HFFc6 (cell line): ENCODE measurements around the gene ITGA2B. TPM values are rescaled to one million over a fixed set of nuclear protein-coding genes. Genes with fewer than 3 reads are reported as not detected.
A peak's percentile ranks its signal among the peaks of the same experiment; 100 is the strongest.

ENCODE experiments used
- DNase-seq: peaks from one replicate; pipeline ENCODE4 v3.0.0-alpha.2; 2018
- H3K27ac Mint-ChIP-seq: 2 replicates; pipeline ENCODE4 v1.8.0; 2020; ENCODE audit warnings: mild to moderate bottlenecking, mixed read lengths
- H3K27me3 Mint-ChIP-seq: 2 replicates; pipeline ENCODE4 v1.8.0; 2021; ENCODE audit warnings: mild to moderate bottlenecking, moderate library complexity, mixed read lengths; ENCODE audit not compliant: insufficient read depth
- H3K36me3 Mint-ChIP-seq: 2 replicates; pipeline ENCODE4 v1.8.0; 2021; ENCODE audit warnings: low read depth, mixed read lengths
- H3K4me1 Mint-ChIP-seq: 2 replicates; pipeline ENCODE4 v1.8.0; 2020; ENCODE audit warnings: low read depth, mixed read lengths
- H3K4me3 Mint-ChIP-seq: 2 replicates; pipeline ENCODE4 v1.8.0; 2020; ENCODE audit warnings: mild to moderate bottlenecking, moderate library complexity, mixed read lengths
- H3K9me3 Mint-ChIP-seq: 2 replicates; pipeline ENCODE4 v1.8.0; 2020; ENCODE audit warnings: mild to moderate bottlenecking, mixed read lengths
- long read RNA-seq: library from polyadenylated mRNA; unstranded; transcript quantifications from one replicate; pipeline ENCODE4 v2.0.0, GENCODE V29; 2019
- total RNA-seq, 6 experiments: library from RNA; stranded (reverse); fragmentation: NEBNext Ultra II Directional; extraction: Animal tissue kit (Norgen Biotek cat#: 25700); gene quantifications; 2 replicates in 1 of 6; 3 replicates in 5 of 6; pipeline ENCODE4 v1.2.3, GENCODE V29; 2021
- TF ChIP-seq, protein P1 (sequence below): fragments of 200-600 bp; sonication (generic); IDR thresholded peaks from 2 replicates; pipeline ENCODE4 v1.5.0; 2021; ENCODE audit warnings: antibody characterized with exemption, mild to moderate bottlenecking

Gene ITGA2B
- under 1 TPM in 2 of 6 experiments, not detected in 4; 0.18 to 0.19 TPM for total RNA-seq
- long read RNA-seq: 0 reads

DNA sequence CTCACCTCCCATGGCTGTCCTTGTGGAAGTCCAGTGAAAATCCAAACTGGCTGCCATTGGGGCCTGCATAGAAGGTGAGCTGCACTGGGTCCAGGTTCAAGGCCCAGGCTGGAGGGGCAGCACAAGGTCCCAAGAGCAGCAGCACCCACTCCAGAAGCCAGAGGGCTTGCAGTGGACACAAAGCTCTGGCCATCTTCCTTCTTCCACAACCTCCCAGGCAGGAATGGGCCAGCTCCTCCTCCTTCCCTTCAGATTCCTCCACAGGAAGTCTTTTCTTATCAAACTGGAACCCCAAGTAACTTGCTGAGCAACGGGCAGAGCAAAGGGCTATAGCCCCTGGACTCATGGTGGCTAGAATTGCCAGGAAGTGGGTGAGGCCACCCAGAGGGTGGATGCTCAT is at the start of gene ITGA2B:
Gene ITGA2B, minus strand, starts transcription at position 369 of the 400 bp plus-strand sequence. Its CDS starts 176 bp downstream, at position 193.
- Mint-ChIP-seq H3K4me1 (no peaks in the 10 kb centered on the region), H3K4me3 (no peak within 1 kb of the TSS), H3K9me3 (no peaks in the 10 kb centered on the region), H3K36me3 (no peaks in the 10 kb centered on the region), H3K27ac (no peak within 1 kb of the TSS), H3K27me3 (peaks cover 4% of the 10 kb centered on the region; the same call in 1 of the 2 replicates)
- TF ChIP-seq, protein P1, sequence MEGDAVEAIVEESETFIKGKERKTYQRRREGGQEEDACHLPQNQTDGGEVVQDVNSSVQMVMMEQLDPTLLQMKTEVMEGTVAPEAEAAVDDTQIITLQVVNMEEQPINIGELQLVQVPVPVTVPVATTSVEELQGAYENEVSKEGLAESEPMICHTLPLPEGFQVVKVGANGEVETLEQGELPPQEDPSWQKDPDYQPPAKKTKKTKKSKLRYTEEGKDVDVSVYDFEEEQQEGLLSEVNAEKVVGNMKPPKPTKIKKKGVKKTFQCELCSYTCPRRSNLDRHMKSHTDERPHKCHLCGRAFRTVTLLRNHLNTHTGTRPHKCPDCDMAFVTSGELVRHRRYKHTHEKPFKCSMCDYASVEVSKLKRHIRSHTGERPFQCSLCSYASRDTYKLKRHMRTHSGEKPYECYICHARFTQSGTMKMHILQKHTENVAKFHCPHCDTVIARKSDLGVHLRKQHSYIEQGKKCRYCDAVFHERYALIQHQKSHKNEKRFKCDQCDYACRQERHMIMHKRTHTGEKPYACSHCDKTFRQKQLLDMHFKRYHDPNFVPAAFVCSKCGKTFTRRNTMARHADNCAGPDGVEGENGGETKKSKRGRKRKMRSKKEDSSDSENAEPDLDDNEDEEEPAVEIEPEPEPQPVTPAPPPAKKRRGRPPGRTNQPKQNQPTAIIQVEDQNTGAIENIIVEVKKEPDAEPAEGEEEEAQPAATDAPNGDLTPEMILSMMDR: no peak
- no peak for DNase-seq

DNA sequence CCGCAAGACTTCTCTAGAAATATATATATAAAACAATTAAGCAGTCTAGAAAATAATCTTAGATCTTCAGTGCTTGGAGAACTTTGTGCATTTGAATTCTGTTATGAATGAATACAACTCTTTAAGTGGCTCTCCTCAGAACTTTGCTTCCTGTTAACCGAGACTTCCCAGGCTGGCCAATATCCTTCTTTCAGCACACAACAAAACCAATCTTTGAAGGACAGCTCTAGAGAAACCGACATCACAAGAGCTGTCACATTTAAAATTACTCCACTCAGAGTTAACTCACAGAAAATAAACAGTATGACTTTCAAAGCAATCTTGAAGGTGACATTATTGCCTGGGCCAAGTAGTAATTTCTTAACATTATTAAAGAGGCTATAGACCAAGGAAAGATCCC is 49.7 kb upstream of the ITGA2B start:
- no peak for DNase-seq
- no peak overlapping the region for H3K4me3 Mint-ChIP-seq
- peaks cover 1% of the 10 kb centered on the region; the same call in 1 of the 2 replicates for H3K27me3 Mint-ChIP-seq
- peaks cover 6% of the 10 kb centered on the region for H3K36me3 Mint-ChIP-seq
- TF ChIP-seq, protein P1: no peak
- H3K27ac Mint-ChIP-seq: peak overlapping the region; percentile 29; the same call in 1 of the 2 replicates
- no peaks in the 10 kb centered on the region for H3K9me3 Mint-ChIP-seq
- peaks cover 17% of the 10 kb centered on the region for H3K4me1 Mint-ChIP-seq

DNA sequence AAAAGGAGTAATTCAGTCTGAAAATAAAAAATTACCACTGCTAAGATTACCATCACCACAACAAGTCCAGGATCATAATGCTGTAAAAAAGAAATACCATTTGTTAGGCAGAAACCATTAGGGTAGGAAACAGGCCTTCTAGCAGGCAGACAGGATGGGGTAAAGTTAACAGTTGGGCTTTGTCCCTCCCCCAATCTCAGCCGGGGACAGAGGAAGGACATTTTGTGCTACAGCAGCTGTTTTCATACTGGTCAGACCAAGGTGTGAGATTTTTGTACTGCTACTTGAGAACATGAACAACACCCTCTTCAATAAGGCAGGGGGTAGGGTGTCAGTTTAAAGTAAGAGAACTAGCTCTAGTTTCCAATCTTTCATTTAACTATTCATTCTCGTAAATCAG is 49.2 kb upstream of the ITGA2B start:
- no peak for DNase-seq
- no peaks in the 10 kb centered on the region for H3K9me3 Mint-ChIP-seq
- TF ChIP-seq, protein P1: no peak
- H3K4me1 Mint-ChIP-seq: peaks cover 14% of the 10 kb centered on the region
- H3K27me3 Mint-ChIP-seq: peaks cover 1% of the 10 kb centered on the region; the same call in 1 of the 2 replicates
- H3K4me3 Mint-ChIP-seq: no peak overlapping the region
- peaks cover 7% of the 10 kb centered on the region for H3K36me3 Mint-ChIP-seq
- H3K27ac Mint-ChIP-seq: no peak overlapping the region

DNA sequence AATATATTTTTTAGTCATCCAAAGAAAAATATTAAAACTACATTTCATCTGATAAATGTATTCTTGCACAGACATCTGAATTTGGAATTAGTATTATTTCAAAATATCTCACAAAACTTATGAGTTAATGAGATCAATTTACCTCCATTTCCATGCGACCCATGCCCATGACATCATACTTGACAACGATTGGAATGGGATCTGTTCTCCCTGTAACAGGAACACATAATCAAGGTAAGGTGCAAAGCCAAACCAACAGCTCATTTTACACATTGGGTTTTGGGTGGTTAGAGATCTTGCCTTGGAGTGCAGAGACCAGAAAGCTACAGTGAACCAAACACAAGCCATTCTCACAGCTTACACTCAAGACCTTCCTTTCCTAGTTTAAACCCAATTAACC is 46.9 kb upstream of the ITGA2B start:
- Mint-ChIP-seq H3K4me1 (peaks cover 14% of the 10 kb centered on the region), H3K36me3 (peaks cover 16% of the 10 kb centered on the region), H3K9me3 (no peaks in the 10 kb centered on the region)

DNA sequence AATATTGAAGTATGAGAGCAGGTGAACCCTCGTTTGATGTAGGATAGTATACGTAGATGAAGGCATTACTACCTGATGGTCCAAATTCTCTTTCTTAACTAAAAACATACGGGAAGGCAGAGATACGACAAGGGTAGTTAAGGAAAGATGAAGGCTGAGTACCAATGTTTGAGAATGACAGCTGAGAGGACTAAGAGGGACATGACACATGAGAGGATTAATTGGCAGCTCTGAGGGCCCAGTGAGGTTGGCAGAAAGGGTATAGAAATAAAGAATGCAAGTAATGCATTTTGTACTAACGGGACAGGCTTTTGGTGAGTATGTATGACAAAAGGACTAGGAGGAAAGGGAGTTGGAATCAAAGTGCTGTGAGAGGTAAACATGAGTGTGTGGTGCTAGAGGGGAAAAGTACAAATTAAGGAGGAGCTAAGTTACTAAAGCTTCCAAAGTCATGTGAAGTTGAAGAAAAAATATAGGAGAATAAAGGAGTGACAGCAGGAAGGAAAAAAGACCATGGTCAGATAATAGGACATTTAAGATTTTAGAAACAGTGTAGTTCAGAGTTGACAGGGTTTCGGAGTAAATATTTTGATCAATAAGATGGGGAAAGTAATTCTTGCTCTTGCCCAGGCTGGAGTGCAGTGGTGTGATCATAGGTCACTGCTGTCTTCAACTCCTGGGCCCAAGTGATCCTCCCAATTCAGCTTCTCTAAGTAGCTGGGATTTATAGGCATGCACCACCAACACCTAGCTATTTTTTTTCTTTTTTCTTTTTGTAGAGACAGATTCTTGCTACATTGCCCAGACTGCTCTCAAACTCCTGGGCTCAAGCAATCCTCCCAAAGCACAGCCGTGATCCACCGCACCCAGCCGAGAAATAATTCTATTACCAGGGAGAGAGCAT is 43.1 kb upstream of the ITGA2B start:
- TF ChIP-seq, protein P1: no peak

More for the DNA sequence above, 46.9 kb upstream of the ITGA2B start:
- Mint-ChIP-seq H3K27ac (no peak overlapping the region), H3K27me3 (peaks cover 1% of the 10 kb centered on the region; the same call in 1 of the 2 replicates), H3K4me3 (no peak overlapping the region)
- no peak for DNase-seq
- TF ChIP-seq, protein P1: no peak

More for the DNA sequence above, 43.1 kb upstream of the ITGA2B start:
- peaks cover 21% of the 10 kb centered on the region for H3K36me3 Mint-ChIP-seq
- no peak overlapping the region for H3K4me3 Mint-ChIP-seq
- no peak for DNase-seq
- H3K9me3 Mint-ChIP-seq: no peaks in the 10 kb centered on the region
- H3K4me1 Mint-ChIP-seq: no peaks in the 10 kb centered on the region
- H3K27me3 Mint-ChIP-seq: peaks cover 1% of the 10 kb centered on the region; the same call in 1 of the 2 replicates
- H3K27ac Mint-ChIP-seq: no peak overlapping the region
